Measurements from ENCODE around the gene SLC25A18.
"Not testable (repeated sequence)": the region's sequence is repeated elsewhere in the genome, so short reads cannot be mapped to it uniquely, and the experiment has no call there.

Gene SLC25A18

GRCh38 chr22:17554814-17555213 is 8.5 kb upstream of the SLC25A18 start:
- no peaks in the 10 kb centered on the region for H3K9me3 ChIP-seq
- H3K27me3 ChIP-seq = peaks cover 0 to 4% of the 10 kb centered on the region in 2 donors
- no peak for DNase-seq
- TF ChIP-seq CTCF (IDR thresholded peaks at IDR 0.05) = no peak
- intact Hi-C loops (cut with DNase I; ENCODE audit: low total_unique reads) = loop anchor here (10.0 kb wide), 1 partner anchor 230 kb away; no protein-coding TSS in a partner anchor
- H3K4me3 ChIP-seq = no peak overlapping the region
- no peak overlapping the region for H3K27ac ChIP-seq
- H3K4me1 ChIP-seq = no peaks in the 10 kb centered on the region
- H3K36me3 ChIP-seq = no peaks in the 10 kb centered on the region

DNA sequence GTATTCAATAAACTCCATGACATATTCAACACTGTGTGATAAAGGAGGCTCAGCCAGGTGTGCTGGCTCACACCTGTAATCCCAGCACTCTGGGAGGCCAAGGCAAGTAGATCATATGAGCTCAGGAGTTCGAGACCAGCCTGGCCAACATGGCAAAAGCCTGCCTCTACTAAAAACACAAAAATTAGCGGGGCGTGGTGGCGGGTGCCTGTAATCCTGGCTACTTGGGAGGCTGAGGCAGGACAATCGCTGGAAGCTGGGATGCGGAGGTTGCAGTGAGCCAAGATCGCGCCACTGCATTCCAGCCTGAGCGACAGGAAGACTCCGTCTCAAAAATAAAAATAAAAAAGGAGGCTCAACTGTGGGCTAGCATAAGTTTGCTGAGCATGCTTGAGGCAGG is 4.1 kb upstream of the SLC25A18 start:
- Histone ChIP-seq H3K27me3 (peaks cover 0 to 4% of the 10 kb centered on the region in 2 donors), H3K27ac (no peak overlapping the region), H3K36me3 (no peaks in the 10 kb centered on the region), H3K4me1 (peaks cover 0 to 21% (median 10%) of the 10 kb centered on the region in 4 donors), H3K4me3 (no peak overlapping the region), H3K9me3 (no peaks in the 10 kb centered on the region)
- TF ChIP-seq CTCF (IDR thresholded peaks at IDR 0.05) = no peak
- DNase-seq = no peak
- intact Hi-C loops (cut with DNase I; ENCODE audit: low total_unique reads) = loop anchor here (10.0 kb wide), 1 partner anchor 226 kb away; no protein-coding TSS in a partner anchor

DNA sequence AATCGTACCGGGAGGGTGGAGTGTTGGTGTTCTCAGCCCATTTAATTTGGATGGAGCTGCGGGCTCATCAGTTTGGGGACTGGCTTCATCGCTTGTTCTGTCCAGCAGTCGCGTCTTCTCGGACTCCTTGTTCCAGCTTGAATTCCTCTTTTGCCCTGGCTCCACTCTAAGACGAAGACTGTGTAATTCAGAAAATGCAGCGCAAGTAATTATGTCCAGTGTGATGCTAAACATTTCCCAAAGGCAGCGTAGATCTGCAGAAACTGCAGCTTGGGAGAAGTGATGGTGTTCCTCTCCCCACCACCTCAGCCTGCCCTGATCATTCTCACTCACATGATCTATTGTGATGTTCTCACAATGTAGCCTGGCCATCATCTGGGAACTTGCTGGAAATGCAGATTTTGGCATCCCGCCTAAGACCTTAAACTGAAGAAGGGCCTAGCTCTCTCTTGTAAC is 666 bp downstream of the SLC25A18 start:
- H3K4me3 ChIP-seq = no peak overlapping the region
- H3K4me1 ChIP-seq = peaks cover 0 to 22% (median 10%) of the 10 kb centered on the region in 4 donors
- H3K9me3 ChIP-seq = no peaks in the 10 kb centered on the region
- H3K36me3 ChIP-seq = no peaks in the 10 kb centered on the region
- intact Hi-C loops (cut with DNase I; ENCODE audit: low total_unique reads) = no loop called here
- H3K27me3 ChIP-seq = peaks cover 0 to 4% of the 10 kb centered on the region in 2 donors
- no peak for TF ChIP-seq CTCF (IDR thresholded peaks at IDR 0.05)
- peak overlapping the region; percentile 58 to 59 for H3K27ac ChIP-seq
- peak in 1 of 2 donors; percentile 35 for DNase-seq

DNA sequence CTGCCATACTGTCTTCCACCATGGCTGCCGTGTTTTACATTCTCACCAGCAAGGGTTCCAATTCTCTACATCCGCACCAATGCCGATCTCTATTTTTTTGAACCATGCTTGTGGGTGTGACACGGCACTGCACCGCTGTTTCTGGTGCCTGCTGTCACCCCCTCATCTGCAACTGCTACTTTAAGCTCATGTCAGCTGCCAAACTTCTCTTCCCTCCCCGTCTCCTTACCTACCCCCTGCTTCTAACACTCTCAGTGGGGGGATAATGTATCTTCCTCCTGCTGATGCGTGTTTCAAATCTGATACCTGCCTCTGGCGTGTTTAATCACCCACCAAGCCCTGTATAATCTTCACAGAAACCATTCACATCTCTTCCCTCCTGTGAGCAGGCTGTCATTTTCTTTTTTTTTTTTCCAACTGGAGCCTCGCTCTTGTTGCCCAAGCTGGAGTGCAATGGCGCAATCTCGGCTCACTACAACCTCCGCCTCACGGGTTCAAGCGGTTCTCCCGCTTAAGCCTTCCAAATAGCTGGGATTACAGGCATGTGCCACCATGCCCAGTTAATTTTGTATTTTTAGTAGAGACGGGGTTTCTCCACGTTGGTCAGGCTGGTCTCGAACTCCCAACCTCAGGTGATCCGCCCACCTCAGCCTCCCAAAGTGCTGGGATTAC is 2.9 kb downstream of the SLC25A18 start:
- H3K4me1 ChIP-seq = peaks cover 4 to 39% (median 24%) of the 10 kb centered on the region in 4 donors
- H3K27me3 ChIP-seq; H3K27ac ChIP-seq; DNase-seq; H3K4me3 ChIP-seq; H3K36me3 ChIP-seq; intact Hi-C loops (cut with DNase I; ENCODE audit: low total_unique reads); H3K9me3 ChIP-seq: not testable (repeated sequence)

DNA sequence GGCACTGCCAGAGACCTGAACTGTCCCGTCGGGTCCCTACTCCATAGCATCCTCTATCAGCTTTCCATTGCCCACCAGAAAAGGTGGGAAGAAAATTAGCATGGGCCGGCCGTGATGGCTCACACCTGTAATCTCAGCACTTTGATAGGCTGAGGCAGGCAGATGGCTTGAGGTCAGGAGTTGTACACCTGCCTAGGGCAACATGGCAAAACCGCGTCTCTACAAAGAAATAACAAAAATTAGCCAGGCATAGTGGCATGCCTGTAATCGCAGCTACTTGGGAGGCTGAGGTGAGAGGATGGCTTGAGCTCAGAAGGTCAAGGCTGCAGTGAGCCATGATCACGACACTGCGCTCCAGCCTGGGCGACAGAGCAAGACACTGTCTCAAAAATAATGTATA is 3.5 kb downstream of the SLC25A18 start:
- TF ChIP-seq CTCF (IDR thresholded peaks at IDR 0.05) = no peak
- no peak for DNase-seq
- intact Hi-C loops (cut with DNase I; ENCODE audit: low total_unique reads) = no loop called here

GRCh38 chr22:17569971-17570511 is 6.7 kb downstream of the SLC25A18 start:
- intact Hi-C loops (cut with DNase I; ENCODE audit: low total_unique reads) = no loop called here
- no peak for DNase-seq

More for the DNA sequence above, 3.5 kb downstream of the SLC25A18 start:
- H3K4me1 ChIP-seq = peaks cover 4 to 45% (median 29%) of the 10 kb centered on the region in 4 donors
- no peaks in the 10 kb centered on the region for H3K27me3 ChIP-seq
- no peaks in the 10 kb centered on the region for H3K36me3 ChIP-seq
- H3K4me3 ChIP-seq = no peak overlapping the region
- no peak overlapping the region for H3K27ac ChIP-seq
- no peaks in the 10 kb centered on the region for H3K9me3 ChIP-seq

More at GRCh38 chr22:17569971-17570511, 6.7 kb downstream of the SLC25A18 start:
- H3K27ac ChIP-seq = peak overlapping the region; percentile 75 to 79
- no peaks in the 10 kb centered on the region for H3K27me3 ChIP-seq
- H3K4me1 ChIP-seq = peaks cover 4 to 28% (median 22%) of the 10 kb centered on the region in 4 donors
- peak overlapping the region in 1 of 2 donors; percentile 53 for H3K4me3 ChIP-seq
- H3K36me3 ChIP-seq = no peaks in the 10 kb centered on the region
- TF ChIP-seq CTCF (IDR thresholded peaks at IDR 0.05) = no peak
- no peaks in the 10 kb centered on the region for H3K9me3 ChIP-seq
